Measurements from ENCODE around the gene ZNF595.
"Not testable (repeated sequence)": the region's sequence is repeated elsewhere in the genome, so short reads cannot be mapped to it uniquely, and the experiment has no call there.

Gene ZNF595

GRCh38 chr4:86559-87324 lies 33.6 kb downstream of the ZNF595 start:
- DNase-seq (ENCODE audit: low spot score) = not testable (repeated sequence)

- no peak for DNase-seq (ENCODE audit: low spot score)
These were observed 45.3 kb downstream of the ZNF595 start for GRCh38 chr4:98386-98785.

- no peak for DNase-seq (ENCODE audit: low spot score)
These were observed 46.7 kb downstream of the ZNF595 start for GRCh38 chr4:99863-100262.

GRCh38 chr4:107083-107443 lies 53.9 kb downstream of the ZNF595 start:
- no peak for DNase-seq (ENCODE audit: low spot score)

- DNase-seq (ENCODE audit: low spot score) = no peak
These were observed 54.6 kb downstream of the ZNF595 start for GRCh38 chr4:107444-108429.

- no peak for DNase-seq (ENCODE audit: low spot score)
These were observed 59.6 kb downstream of the ZNF595 start for GRCh38 chr4:112771-113170.

GRCh38 chr4:113732-114131 lies 60.6 kb downstream of the ZNF595 start:
- no peak for DNase-seq (ENCODE audit: low spot score)

- DNase-seq (ENCODE audit: low spot score) = no peak
These were observed 61.0 kb downstream of the ZNF595 start for GRCh38 chr4:114149-114548.

GRCh38 chr4:116499-116898 lies 63.4 kb downstream of the ZNF595 start:
- no peak for DNase-seq (ENCODE audit: low spot score)

- DNase-seq (ENCODE audit: low spot score) = no peak
These were observed 67.5 kb downstream of the ZNF595 start for GRCh38 chr4:120616-121015.

GRCh38 chr4:121408-122084 lies 68.4 kb downstream of the ZNF595 start:
- no peak for DNase-seq (ENCODE audit: low spot score)

- DNase-seq (ENCODE audit: low spot score) = not testable (repeated sequence)
These were observed 70.8 kb downstream of the ZNF595 start for GRCh38 chr4:123922-124274.

GRCh38 chr4:124275-125081 lies 71.4 kb downstream of the ZNF595 start, which contains the start of gene ZNF718:
Gene ZNF718, plus strand, starts transcription at chr4:124501. Its CDS starts 170 bp downstream, at chr4:124671.
- peak; percentile 96 for DNase-seq (ENCODE audit: low spot score)

GRCh38 chr4:125091-125771 lies 72.1 kb downstream of the ZNF595 start:
- DNase-seq (ENCODE audit: low spot score) = peak; percentile 33

- DNase-seq (ENCODE audit: low spot score) = no peak
These were observed 72.7 kb downstream of the ZNF595 start for GRCh38 chr4:125833-126232.

- no peak for DNase-seq (ENCODE audit: low spot score)
These were observed 79.4 kb downstream of the ZNF595 start for GRCh38 chr4:132483-132882.

Measured in putamen (tissue), 1 donor.